ENCODE data around the gene TTC28. TPM values are rescaled to one million over a fixed set of nuclear protein-coding genes. Genes with fewer than 3 reads are reported as not detected.

The TTC28 gene
- total RNA-seq, 1 experiment from 2014 or later, result not detected

DNA sequence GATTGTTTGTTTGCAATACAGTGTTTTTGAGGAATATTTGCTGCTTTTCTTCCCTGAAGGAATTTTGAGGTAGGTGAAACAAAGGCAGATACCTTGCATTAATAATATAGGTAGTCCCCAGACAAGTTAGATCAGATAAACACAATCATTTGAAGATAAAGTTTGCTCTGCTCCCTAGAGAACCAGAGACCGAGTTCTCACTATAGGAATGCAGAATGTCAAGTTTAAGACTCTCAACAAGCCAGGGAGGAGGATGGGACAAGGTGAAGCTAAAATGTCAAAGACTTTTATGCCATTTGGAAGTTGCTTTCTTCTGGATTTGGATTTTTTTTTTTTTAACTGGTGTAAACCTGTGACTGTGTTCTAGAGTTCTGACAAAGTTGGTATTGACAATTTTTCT is 364.7 kb downstream of the TTC28 start:
- intact Hi-C loops (cut with micrococcal nuclease), result no loop called here
- Mint-ChIP-seq H3K27ac (ENCODE audit: low read depth, unreplicated experiment) (no peak overlapping the region), H3K4me1 (ENCODE audit: insufficient read depth, unreplicated experiment) (no peaks in the 10 kb centered on the region), H3K4me3 (ENCODE audit: unreplicated experiment) (no peak overlapping the region), H3K36me3 (ENCODE audit: insufficient read depth, unreplicated experiment) (no peaks in the 10 kb centered on the region), H3K9me3 (ENCODE audit: unreplicated experiment) (no peaks in the 10 kb centered on the region), H3K27me3 (ENCODE audit: insufficient read depth, unreplicated experiment) (peaks cover 46% of the 10 kb centered on the region)
- CTCF ChIA-PET, result no interaction called here
- no peak for DNase-seq (ENCODE audit: unreplicated experiment)
- BruUV-seq (replicated peaks), result no TSS peak
- POLR2A ChIA-PET, result interaction anchor here (0.6 kb wide), 1 partner anchor 119 kb away, joined by 4 read pairs; no protein-coding TSS in a partner anchor
- TF ChIP-seq, protein P1, sequence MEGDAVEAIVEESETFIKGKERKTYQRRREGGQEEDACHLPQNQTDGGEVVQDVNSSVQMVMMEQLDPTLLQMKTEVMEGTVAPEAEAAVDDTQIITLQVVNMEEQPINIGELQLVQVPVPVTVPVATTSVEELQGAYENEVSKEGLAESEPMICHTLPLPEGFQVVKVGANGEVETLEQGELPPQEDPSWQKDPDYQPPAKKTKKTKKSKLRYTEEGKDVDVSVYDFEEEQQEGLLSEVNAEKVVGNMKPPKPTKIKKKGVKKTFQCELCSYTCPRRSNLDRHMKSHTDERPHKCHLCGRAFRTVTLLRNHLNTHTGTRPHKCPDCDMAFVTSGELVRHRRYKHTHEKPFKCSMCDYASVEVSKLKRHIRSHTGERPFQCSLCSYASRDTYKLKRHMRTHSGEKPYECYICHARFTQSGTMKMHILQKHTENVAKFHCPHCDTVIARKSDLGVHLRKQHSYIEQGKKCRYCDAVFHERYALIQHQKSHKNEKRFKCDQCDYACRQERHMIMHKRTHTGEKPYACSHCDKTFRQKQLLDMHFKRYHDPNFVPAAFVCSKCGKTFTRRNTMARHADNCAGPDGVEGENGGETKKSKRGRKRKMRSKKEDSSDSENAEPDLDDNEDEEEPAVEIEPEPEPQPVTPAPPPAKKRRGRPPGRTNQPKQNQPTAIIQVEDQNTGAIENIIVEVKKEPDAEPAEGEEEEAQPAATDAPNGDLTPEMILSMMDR (IDR thresholded peaks at IDR 0.05; ENCODE audit: unreplicated experiment), result no peak

DNA sequence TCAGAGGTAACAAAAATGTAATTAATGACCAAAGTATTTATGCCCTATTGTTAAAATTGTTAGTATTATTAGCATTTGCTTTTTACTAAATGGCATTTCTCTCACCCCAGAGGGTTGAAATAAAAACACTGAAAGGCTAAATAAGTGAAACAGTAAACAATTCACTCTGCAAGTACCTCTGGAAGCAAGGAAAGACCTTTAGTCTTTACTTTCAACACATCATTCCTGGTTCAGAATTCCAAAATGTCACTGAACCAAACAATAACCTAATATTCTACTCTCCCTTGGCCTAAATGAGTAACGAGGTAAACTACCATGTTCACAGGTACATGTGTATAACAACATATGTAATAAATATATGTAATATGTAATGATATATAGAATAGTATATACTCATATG is 369.3 kb downstream of the TTC28 start:
- intact Hi-C loops (cut with micrococcal nuclease), result no loop called here
- Mint-ChIP-seq H3K27ac (ENCODE audit: low read depth, unreplicated experiment) (no peak overlapping the region), H3K27me3 (ENCODE audit: insufficient read depth, unreplicated experiment) (peaks cover 66% of the 10 kb centered on the region), H3K9me3 (ENCODE audit: unreplicated experiment) (no peaks in the 10 kb centered on the region), H3K4me3 (ENCODE audit: unreplicated experiment) (no peak overlapping the region), H3K4me1 (ENCODE audit: insufficient read depth, unreplicated experiment) (no peaks in the 10 kb centered on the region), H3K36me3 (ENCODE audit: insufficient read depth, unreplicated experiment) (no peaks in the 10 kb centered on the region)
- CTCF ChIA-PET, result no interaction called here
- no peak for DNase-seq (ENCODE audit: unreplicated experiment)
- BruUV-seq (replicated peaks), result no TSS peak
- TF ChIP-seq, protein P1 (IDR thresholded peaks at IDR 0.05; ENCODE audit: unreplicated experiment), result no peak
- POLR2A ChIA-PET, result no interaction called here

DNA sequence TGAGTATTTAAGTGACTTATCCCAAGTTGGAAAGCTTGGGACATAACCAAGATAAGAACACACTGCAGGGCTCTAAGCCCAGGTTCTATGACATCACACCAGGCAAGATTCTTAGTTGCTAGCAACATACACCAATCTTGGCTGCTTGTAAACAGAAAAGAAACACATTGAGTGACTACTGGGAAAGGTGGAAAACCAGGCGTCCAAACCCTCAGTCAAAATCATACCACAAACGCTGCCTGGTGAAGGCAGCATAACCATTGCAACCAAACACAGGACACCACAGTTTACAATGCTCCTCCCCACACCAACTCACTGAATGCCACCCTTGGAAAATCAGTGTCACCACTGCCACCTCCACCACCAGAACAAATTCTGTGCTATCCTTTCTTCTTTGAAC is 379.9 kb downstream of the TTC28 start:
- Mint-ChIP-seq H3K27me3 (ENCODE audit: insufficient read depth, unreplicated experiment) (peaks cover 62% of the 10 kb centered on the region), H3K36me3 (ENCODE audit: insufficient read depth, unreplicated experiment) (no peaks in the 10 kb centered on the region), H3K4me3 (ENCODE audit: unreplicated experiment) (no peak overlapping the region), H3K9me3 (ENCODE audit: unreplicated experiment) (no peaks in the 10 kb centered on the region), H3K4me1 (ENCODE audit: insufficient read depth, unreplicated experiment) (no peaks in the 10 kb centered on the region), H3K27ac (ENCODE audit: low read depth, unreplicated experiment) (no peak overlapping the region)
- ChIA-PET POLR2A (interaction anchor here (0.8 kb wide), 1 partner anchor 11 kb away, joined by 3 read pairs; no protein-coding TSS in a partner anchor), CTCF (interaction anchor here (1.3 kb wide), 1 partner anchor 249 kb away, joined by 3 read pairs; no protein-coding TSS in a partner anchor)
- BruUV-seq (replicated peaks), result no TSS peak
- no peak for DNase-seq (ENCODE audit: unreplicated experiment)
- TF ChIP-seq, protein P1 (IDR thresholded peaks at IDR 0.05; ENCODE audit: unreplicated experiment), result no peak
- intact Hi-C loops (cut with micrococcal nuclease), result no loop called here

DNA sequence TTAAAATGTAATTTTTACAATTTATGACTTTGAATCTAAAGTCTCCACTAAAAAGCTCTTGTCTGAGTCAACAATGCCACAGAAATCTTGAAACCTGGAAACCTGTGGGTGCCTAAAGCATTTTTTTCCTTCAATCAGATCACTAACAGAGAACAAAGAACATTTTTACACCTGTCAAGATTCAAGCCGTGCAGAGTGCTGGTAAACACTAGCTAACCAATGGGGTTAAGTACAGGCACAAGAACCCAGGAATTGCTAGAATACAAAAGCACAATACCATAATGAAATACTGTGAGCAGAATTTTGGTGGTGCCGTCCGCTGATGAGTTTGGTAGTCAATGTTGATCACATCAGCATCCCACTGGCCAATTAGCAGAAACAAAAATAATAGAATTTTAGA is 380.3 kb downstream of the TTC28 start:
- Mint-ChIP-seq H3K9me3 (ENCODE audit: unreplicated experiment) (no peaks in the 10 kb centered on the region), H3K4me1 (ENCODE audit: insufficient read depth, unreplicated experiment) (no peaks in the 10 kb centered on the region), H3K27ac (ENCODE audit: low read depth, unreplicated experiment) (no peak overlapping the region), H3K4me3 (ENCODE audit: unreplicated experiment) (no peak overlapping the region), H3K27me3 (ENCODE audit: insufficient read depth, unreplicated experiment) (peaks cover 64% of the 10 kb centered on the region), H3K36me3 (ENCODE audit: insufficient read depth, unreplicated experiment) (no peaks in the 10 kb centered on the region)
- ChIA-PET POLR2A (no interaction called here), CTCF (interaction anchor here (1.3 kb wide), 1 partner anchor 248 kb away, joined by 3 read pairs; no protein-coding TSS in a partner anchor)
- TF ChIP-seq, protein P1 (IDR thresholded peaks at IDR 0.05; ENCODE audit: unreplicated experiment), result no peak
- DNase-seq (ENCODE audit: unreplicated experiment), result no peak
- BruUV-seq (replicated peaks), result no TSS peak
- intact Hi-C loops (cut with micrococcal nuclease), result no loop called here
